Osteoblast (primary cell): ENCODE measurements around the gene SAA2. TPM values are rescaled to one million over a fixed set of nuclear protein-coding genes. Genes with fewer than 3 reads are reported as not detected.

Source experiments
- DNase-seq: peaks from one replicate; pipeline ENCODE4 v3.0.0; 2011; ENCODE audit warnings: low spot score, mixed read lengths; ENCODE audit not compliant: insufficient read length; ENCODE audit errors: missing footprints
- H2AFZ ChIP-seq: 2 replicates; pipeline ENCODE4 v1.6.0; 2011; ENCODE audit warnings: mild to moderate bottlenecking, low read length
- H3K27ac ChIP-seq: 2 replicates; pipeline ENCODE4 v1.5.1; 2011; ENCODE audit warnings: mild to moderate bottlenecking, low read depth, low read length, moderate library complexity
- H3K27me3 ChIP-seq: 2 replicates; pipeline ENCODE4 v1.6.0; 2012; ENCODE audit warnings: mild to moderate bottlenecking, control low read depth, inconsistent platforms, low read length, moderate library complexity; ENCODE audit not compliant: insufficient read depth
- H3K36me3 ChIP-seq: 2 replicates; pipeline ENCODE4 v1.5.1; 2011; ENCODE audit warnings: mild to moderate bottlenecking, low read length, control low read depth, moderate library complexity; ENCODE audit not compliant: insufficient read depth
- H3K4me1 ChIP-seq: 2 replicates; pipeline ENCODE4 v1.5.1; 2011; ENCODE audit warnings: mild to moderate bottlenecking, low read length, control low read depth, moderate library complexity; ENCODE audit not compliant: insufficient read depth
- H3K4me2 ChIP-seq: 2 replicates; pipeline ENCODE4 v1.6.0; 2011; ENCODE audit warnings: mild to moderate bottlenecking, low read length; ENCODE audit not compliant: insufficient read depth
- H3K4me3 ChIP-seq: fragments of 200-600 bp; sonication (generic); 3 replicates; pipeline ENCODE4 v1.5.1; 2012; ENCODE audit warnings: mild to moderate bottlenecking, low read length, inconsistent platforms; ENCODE audit not compliant: insufficient read depth
- H3K79me2 ChIP-seq: 2 replicates; pipeline ENCODE4 v1.6.0; 2012; ENCODE audit warnings: mild to moderate bottlenecking, low read length, control low read depth, inconsistent platforms; ENCODE audit not compliant: insufficient read depth
- H3K9me3 ChIP-seq: 2 replicates; pipeline ENCODE4 v1.5.1; 2011; ENCODE audit warnings: low read depth, low read length, control low read depth
- H4K20me1 ChIP-seq: 2 replicates; pipeline ENCODE4 v1.6.0; 2012; ENCODE audit warnings: mild to moderate bottlenecking, low read length, control low read depth; ENCODE audit not compliant: insufficient read depth
- CTCF ChIP-seq: IDR thresholded peaks from 2 replicates; pipeline ENCODE4 v1.5.1; 2011; ENCODE audit warnings: mild to moderate bottlenecking, low read depth, low read length, moderate library complexity; ENCODE audit errors: extremely low read depth
- total RNA-seq: library from RNA; depleted of rRNA; stranded (reverse); fragments of >200 nt; gene quantifications from 2 replicates; pipeline ENCODE4 v1.2.3, GENCODE V29; 2012

SAA2 gene
- total RNA-seq, 1 donor: under 0.01 TPM

GRCh38 chr11:18245396-18245795 lies 3.1 kb downstream of the SAA2 start:
- Histone ChIP-seq H3K27me3 (peaks cover 3% of the 10 kb centered on the region), H4K20me1 (no peaks in the 10 kb centered on the region), H3K9me3 (no peaks in the 10 kb centered on the region), H3K36me3 (no peaks in the 10 kb centered on the region), H2AFZ (peak overlapping the region; percentile 47), H3K4me3 (no peak overlapping the region), H3K27ac (no peak overlapping the region), H3K4me1 (no peaks in the 10 kb centered on the region), H3K4me2 (no peak overlapping the region), H3K79me2 (no peaks in the 10 kb centered on the region)
- DNase-seq: peak; percentile 48
- no peak for TF ChIP-seq CTCF

- Histone ChIP-seq H3K27me3 (peaks cover 3% of the 10 kb centered on the region), H3K36me3 (no peaks in the 10 kb centered on the region), H3K79me2 (no peaks in the 10 kb centered on the region), H3K4me2 (no peak overlapping the region), H2AFZ (peak overlapping the region; percentile 16), H3K4me1 (no peaks in the 10 kb centered on the region), H3K9me3 (no peaks in the 10 kb centered on the region), H3K27ac (no peak overlapping the region), H3K4me3 (no peak overlapping the region), H4K20me1 (no peaks in the 10 kb centered on the region)
- TF ChIP-seq CTCF: peak; percentile 94
- DNase-seq: peak; percentile 61
Measured at GRCh38 chr11:18243783-18244362, 4.6 kb downstream of the SAA2 start.

- no peak for TF ChIP-seq CTCF
- Histone ChIP-seq H3K27ac (no peak overlapping the region), H3K79me2 (no peaks in the 10 kb centered on the region), H2AFZ (no peak overlapping the region), H3K9me3 (no peaks in the 10 kb centered on the region), H3K4me2 (no peak overlapping the region), H3K4me3 (no peak overlapping the region), H3K4me1 (no peaks in the 10 kb centered on the region), H4K20me1 (no peaks in the 10 kb centered on the region), H3K36me3 (no peaks in the 10 kb centered on the region), H3K27me3 (peaks cover 21% of the 10 kb centered on the region)
- DNase-seq: no peak
Measured at GRCh38 chr11:18239655-18240054, 8.8 kb downstream of the SAA2 start.

GRCh38 chr11:18236664-18237356 lies 11.7 kb downstream of the SAA2 start, which contains the start of gene SAA4:
SAA4 (minus strand) TSS chr11:18236802; CDS start chr11:18235926, 876 bp downstream.
- H3K79me2 ChIP-seq: no peaks in the 10 kb centered on the region
- H3K4me2 ChIP-seq: no peak within 1 kb of the TSS
- DNase-seq: no peak
- no peak for TF ChIP-seq CTCF
- H3K9me3 ChIP-seq: no peaks in the 10 kb centered on the region
- H3K4me3 ChIP-seq: no peak within 1 kb of the TSS
- H3K4me1 ChIP-seq: no peaks in the 10 kb centered on the region
- no peak within 1 kb of the TSS for H3K27ac ChIP-seq
- H2AFZ ChIP-seq: no peak within 1 kb of the TSS
- no peaks in the 10 kb centered on the region for H4K20me1 ChIP-seq
- H3K27me3 ChIP-seq: peaks cover 21% of the 10 kb centered on the region
- no peaks in the 10 kb centered on the region for H3K36me3 ChIP-seq
